B cell (primary cell): ENCODE results near the gene CHD5.

Experiments
- EZH2 ChIP-seq: IDR thresholded peaks from 2 replicates; pipeline ENCODE4 v1.6.1; 2012; ENCODE audit warnings: borderline replicate concordance, low read depth, mild to moderate bottlenecking, moderate library complexity, low read length; ENCODE audit not compliant: insufficient read depth, poor library complexity, severe bottlenecking
- TF ChIP-seq, protein P1 (sequence below): fragments of 200-600 bp; IDR thresholded peaks from one replicate; pipeline ENCODE4 v1.8.0; 2022; ENCODE audit warnings: antibody characterized with exemption, mild to moderate bottlenecking

GRCh38 chr1:6108937-6109614 is 71.0 kb downstream of the CHD5 start:
- TF ChIP-seq, protein P1, sequence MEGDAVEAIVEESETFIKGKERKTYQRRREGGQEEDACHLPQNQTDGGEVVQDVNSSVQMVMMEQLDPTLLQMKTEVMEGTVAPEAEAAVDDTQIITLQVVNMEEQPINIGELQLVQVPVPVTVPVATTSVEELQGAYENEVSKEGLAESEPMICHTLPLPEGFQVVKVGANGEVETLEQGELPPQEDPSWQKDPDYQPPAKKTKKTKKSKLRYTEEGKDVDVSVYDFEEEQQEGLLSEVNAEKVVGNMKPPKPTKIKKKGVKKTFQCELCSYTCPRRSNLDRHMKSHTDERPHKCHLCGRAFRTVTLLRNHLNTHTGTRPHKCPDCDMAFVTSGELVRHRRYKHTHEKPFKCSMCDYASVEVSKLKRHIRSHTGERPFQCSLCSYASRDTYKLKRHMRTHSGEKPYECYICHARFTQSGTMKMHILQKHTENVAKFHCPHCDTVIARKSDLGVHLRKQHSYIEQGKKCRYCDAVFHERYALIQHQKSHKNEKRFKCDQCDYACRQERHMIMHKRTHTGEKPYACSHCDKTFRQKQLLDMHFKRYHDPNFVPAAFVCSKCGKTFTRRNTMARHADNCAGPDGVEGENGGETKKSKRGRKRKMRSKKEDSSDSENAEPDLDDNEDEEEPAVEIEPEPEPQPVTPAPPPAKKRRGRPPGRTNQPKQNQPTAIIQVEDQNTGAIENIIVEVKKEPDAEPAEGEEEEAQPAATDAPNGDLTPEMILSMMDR: no peak
- no peak for TF ChIP-seq EZH2
